Prostate gland (tissue), 2 donors: ENCODE measurements around the gene MRPL33. TPM values are rescaled to one million over a fixed set of nuclear protein-coding genes. Genes with fewer than 3 reads are reported as not detected.

Experiments used
- DNase-seq: peaks from one replicate; pipeline ENCODE4 v3.0.0-alpha.2; 2019; ENCODE audit warnings: low spot score
- H3K27ac ChIP-seq, 2 donors: fragments of 200-600 bp; sonication (generic); 2 replicates each; pipeline ENCODE4 v1.5.1; 2017 to 2019
- H3K27me3 ChIP-seq: fragments of 200-600 bp; sonication (generic); replicated peaks from 2 replicates; pipeline ENCODE4 v1.5.1; 2019; ENCODE audit not compliant: insufficient read depth
- H3K36me3 ChIP-seq, 2 donors: fragments of 200-600 bp; sonication (generic); 1 replicate in 1 of 2; 2 replicates in 1 of 2; pipeline versions ENCODE4 v1.5.1 to v1.8.1; 2017 to 2019
- H3K4me1 ChIP-seq: fragments of 200-600 bp; sonication (generic); replicated peaks from 2 replicates; pipeline ENCODE4 v1.5.1; 2019
- H3K4me3 ChIP-seq, 2 donors: fragments of 200-600 bp; sonication (generic); 2 replicates each; pipeline ENCODE4 v1.5.1; 2017 to 2019
- H3K9me3 ChIP-seq: fragments of 200-600 bp; sonication (generic); 2 replicates; pipeline ENCODE4 v1.5.1; 2017
- CTCF ChIP-seq, 4 experiments: fragments of 200-600 bp in 2 of 4; fragments of 450-650 bp in 2 of 4; sonication (generic) in 2 of 4; IDR thresholded peaks; 1 replicate in 3 of 4; 2 replicates in 1 of 4; pipeline ENCODE4 v1.5.1; 2016 to 2019; ENCODE audit warnings: antibody characterized with exemption in 4 of 4, mild to moderate bottlenecking in 2 of 4, moderate library complexity in 2 of 4
- POLR2A ChIP-seq: fragments of 450-650 bp; IDR thresholded peaks from one replicate; pipeline ENCODE4 v1.6.1; 2016; ENCODE audit warnings: antibody characterized with exemption, mild to moderate bottlenecking
- POLR2AphosphoS5 ChIP-seq: sonication (generic); formaldehyde crosslinking; IDR thresholded peaks from one replicate; pipeline ENCODE4 v1.6.1; 2017; ENCODE audit warnings: antibody characterized with exemption
- WGBS: methylation state at CpG from one replicate; pipeline ENCODE4 v1.1.5; 2018; 5-methylcytosine and 5-hydroxymethylcytosine counted together
- intact Hi-C: fragments of 100-400 bp; cut with DNase I; formaldehyde crosslinking; loops from one replicate; pipeline ENCODE4 v1.14.2; 2022
- total RNA-seq, 2 donors: library from RNA; depleted of rRNA; stranded (reverse); fragments of >200 nt; gene quantifications; one replicate each; pipeline ENCODE4 v1.1.0, GENCODE V29; 2016

Gene MRPL33
- 100 to 1,000 TPM; 140 to 186 TPM for total RNA-seq

GRCh38 chr2:27771548-27772335 is at the start of gene MRPL33:
MRPL33 (plus strand) TSS chr2:27771719; CDS start chr2:27771778, 59 bp downstream.
- WGBS, result under 1% methylated on average over 48 of the region's 48 CpGs
- no peaks in the 10 kb centered on the region for H3K36me3 ChIP-seq
- no peaks in the 10 kb centered on the region for H3K9me3 ChIP-seq
- DNase-seq, result peak; percentile 92
- no peaks in the 10 kb centered on the region for H3K27me3 ChIP-seq
- TF ChIP-seq POLR2AphosphoS5 (peak; percentile 96), POLR2A (peak; percentile 57), CTCF (IDR thresholded peaks at IDR 0.05) (peak in 1 of 4 experiments; percentile 2)
- peak within 1 kb of the TSS; percentile 62 to 79 for H3K4me3 ChIP-seq
- peaks cover 9% of the 10 kb centered on the region for H3K4me1 ChIP-seq
- intact Hi-C loops, result loop anchor here (2.0 to 5.0 kb wide), 3 partner anchors 49 to 626 kb away; no protein-coding TSS in a partner anchor
- peak within 1 kb of the TSS; percentile 79 to 90 for H3K27ac ChIP-seq

GRCh38 chr2:27721884-27722485 is 49.5 kb upstream of the MRPL33 start:
- Histone ChIP-seq H3K36me3 (no peaks in the 10 kb centered on the region), H3K9me3 (no peaks in the 10 kb centered on the region), H3K27me3 (no peaks in the 10 kb centered on the region), H3K4me3 (no peak overlapping the region), H3K27ac (no peak overlapping the region), H3K4me1 (no peaks in the 10 kb centered on the region)
- no peak for TF ChIP-seq POLR2A
- no peak for TF ChIP-seq POLR2AphosphoS5
- no peak for TF ChIP-seq CTCF (IDR thresholded peaks at IDR 0.05)
- WGBS, result 82% methylated on average over 2 of the region's 2 CpGs
- intact Hi-C loops, result loop anchor here (5.0 kb wide), 2 partner anchors 50 to 675 kb away; partner anchors contain the start of gene MRPL33
- DNase-seq, result no peak

GRCh38 chr2:27723372-27724144 is 48.0 kb upstream of the MRPL33 start:
- 31% methylated on average over 11 of the region's 11 CpGs for WGBS
- Histone ChIP-seq H3K4me3 (no peak overlapping the region), H3K4me1 (no peaks in the 10 kb centered on the region), H3K36me3 (no peaks in the 10 kb centered on the region), H3K9me3 (no peaks in the 10 kb centered on the region), H3K27ac (peak overlapping the region; percentile 70 to 72), H3K27me3 (no peaks in the 10 kb centered on the region)
- TF ChIP-seq POLR2AphosphoS5 (no peak), POLR2A (no peak), CTCF (IDR thresholded peaks at IDR 0.05) (peak; percentile 55 to 91 (median 74))
- peak; percentile 73 for DNase-seq
- intact Hi-C loops, result loop anchor here (5.0 kb wide), 2 partner anchors 49 to 674 kb away; partner anchors contain the start of gene MRPL33

- Histone ChIP-seq H3K9me3 (no peaks in the 10 kb centered on the region), H3K36me3 (no peaks in the 10 kb centered on the region), H3K27ac (peak overlapping the region; percentile 70 to 72), H3K4me1 (no peaks in the 10 kb centered on the region), H3K27me3 (no peaks in the 10 kb centered on the region), H3K4me3 (no peak overlapping the region)
- intact Hi-C loops, result loop anchor here (5.0 kb wide), 2 partner anchors 48 to 673 kb away; partner anchors contain the start of gene MRPL33
- 78% methylated on average over 3 of the region's 3 CpGs for WGBS
- DNase-seq, result no peak
- TF ChIP-seq CTCF (IDR thresholded peaks at IDR 0.05) (no peak), POLR2AphosphoS5 (no peak), POLR2A (no peak)
Measured at GRCh38 chr2:27724191-27724590, 47.3 kb upstream of the MRPL33 start.
